HG03159 (cell line): ENCODE data around the gene MLLT10.

Experiments
- ATAC-seq: cut with Tn5 transposase; IDR thresholded peaks from one replicate; pipeline ENCODE4 v1.9.1; 2021; ENCODE audit warnings: mild to moderate bottlenecking, moderate library complexity; ENCODE audit not compliant: unreplicated experiment

MLLT10 gene

DNA sequence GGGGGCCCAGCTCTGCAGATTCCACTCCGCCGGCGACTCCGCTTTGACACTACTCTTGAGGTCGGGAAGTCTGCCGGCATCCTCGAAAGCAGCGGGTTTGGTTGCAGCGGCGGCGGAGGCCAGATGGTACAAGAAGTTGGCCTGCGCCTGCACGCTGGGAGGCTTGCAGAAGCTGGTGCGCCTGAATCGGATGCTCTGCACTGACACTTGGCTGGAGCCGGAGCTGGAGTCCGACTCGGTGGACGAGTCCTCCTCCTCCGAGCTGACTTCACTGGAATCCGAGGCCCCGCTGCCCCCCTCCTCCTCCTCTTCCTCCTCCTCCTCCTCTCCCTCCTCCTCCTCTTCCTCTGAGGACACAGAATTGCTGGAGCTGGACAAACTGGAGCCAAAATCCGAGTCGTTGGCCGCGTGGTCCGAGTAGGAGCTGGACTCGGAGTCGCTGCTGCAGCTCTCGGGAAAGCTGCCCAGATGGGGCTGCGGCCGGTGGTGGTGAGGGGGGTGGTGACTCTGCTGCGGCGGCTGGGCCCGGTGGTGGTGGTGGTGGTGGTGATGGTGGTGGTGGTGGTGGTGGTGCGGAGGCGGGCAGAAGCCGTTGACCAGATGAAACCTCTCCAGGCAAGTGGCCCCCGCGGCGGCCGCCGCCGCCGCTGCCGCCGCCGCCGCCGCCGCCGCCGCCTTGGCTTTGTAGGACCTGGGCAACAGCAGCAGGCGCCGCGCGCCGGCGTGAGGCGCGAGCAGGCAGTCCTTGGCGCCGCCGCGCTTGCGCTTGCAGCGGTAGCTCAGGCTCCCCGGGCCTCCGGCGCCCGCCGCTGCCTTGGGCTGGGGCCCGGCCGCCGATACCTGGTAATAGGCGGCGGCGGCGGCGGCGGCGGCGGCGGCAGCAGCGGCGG, 17.5 kb upstream of the MLLT10 start:
- ATAC-seq = peak; percentile 56

DNA sequence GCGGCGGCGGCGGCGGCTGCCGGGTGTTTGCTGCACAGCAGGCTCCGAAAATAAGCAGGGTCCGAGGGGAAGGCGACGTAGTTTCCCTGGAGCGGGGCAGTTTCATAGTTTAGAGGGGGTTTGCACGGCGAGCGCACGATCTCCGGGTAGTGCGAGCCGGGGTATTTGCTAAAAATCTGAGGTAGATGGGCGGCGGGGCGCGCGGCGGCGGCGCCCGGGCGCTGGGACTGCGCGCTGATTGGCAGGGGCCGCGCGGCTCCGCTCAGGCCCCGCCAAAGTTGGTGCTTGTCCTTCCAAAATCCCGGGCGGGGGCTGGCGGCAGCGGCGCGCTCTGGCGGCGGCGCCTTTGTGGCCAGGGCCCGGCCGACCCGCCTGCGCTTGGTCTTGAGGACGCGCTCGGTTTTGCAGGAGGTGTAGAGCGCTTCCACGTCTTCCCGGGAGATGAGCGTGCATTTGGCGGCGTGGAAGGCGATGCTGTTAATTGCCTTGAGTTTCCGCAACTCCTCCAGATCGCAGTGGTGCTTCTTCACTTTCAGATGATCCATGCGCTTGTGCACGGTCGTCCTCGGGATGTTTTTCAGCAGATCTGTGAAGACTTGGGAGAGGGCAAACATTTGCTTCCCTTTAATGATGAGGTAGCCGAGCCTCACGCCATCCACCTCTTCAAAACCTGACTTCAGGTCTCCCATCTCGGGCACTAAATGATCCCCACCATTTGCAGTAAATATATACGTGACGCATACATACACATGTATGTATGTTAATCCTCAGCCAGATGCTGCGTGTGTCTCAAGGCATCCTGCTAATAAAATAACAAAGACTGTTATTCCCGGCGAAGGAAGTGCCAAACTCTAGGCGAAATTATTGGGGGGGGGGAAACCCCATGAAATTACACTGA, 16.6 kb upstream of the MLLT10 start:
- peak; percentile 65 for ATAC-seq

DNA sequence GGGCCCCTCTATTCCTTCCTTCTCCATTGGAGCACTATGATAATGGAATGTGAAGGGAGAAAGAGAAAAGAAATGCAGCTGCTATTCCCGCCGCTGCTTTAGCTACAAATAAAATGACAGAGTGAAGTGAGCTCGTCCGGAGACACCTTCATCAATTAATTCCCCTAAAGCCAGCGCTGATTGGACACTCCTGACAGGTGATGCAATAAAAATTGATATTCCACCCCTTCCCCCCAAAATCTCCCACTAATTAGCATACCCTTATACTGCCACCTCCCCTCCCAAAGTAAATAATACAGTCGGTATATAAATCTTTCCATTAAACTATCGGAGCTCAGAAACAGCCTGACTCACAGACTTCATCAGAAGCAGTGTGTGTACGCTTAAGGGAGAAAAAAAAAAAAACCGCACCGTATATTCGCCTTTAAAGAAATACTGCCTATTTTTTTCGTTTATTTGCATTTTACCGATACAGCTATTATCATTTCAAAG, 15.8 kb upstream of the MLLT10 start:
- no peak for ATAC-seq

DNA sequence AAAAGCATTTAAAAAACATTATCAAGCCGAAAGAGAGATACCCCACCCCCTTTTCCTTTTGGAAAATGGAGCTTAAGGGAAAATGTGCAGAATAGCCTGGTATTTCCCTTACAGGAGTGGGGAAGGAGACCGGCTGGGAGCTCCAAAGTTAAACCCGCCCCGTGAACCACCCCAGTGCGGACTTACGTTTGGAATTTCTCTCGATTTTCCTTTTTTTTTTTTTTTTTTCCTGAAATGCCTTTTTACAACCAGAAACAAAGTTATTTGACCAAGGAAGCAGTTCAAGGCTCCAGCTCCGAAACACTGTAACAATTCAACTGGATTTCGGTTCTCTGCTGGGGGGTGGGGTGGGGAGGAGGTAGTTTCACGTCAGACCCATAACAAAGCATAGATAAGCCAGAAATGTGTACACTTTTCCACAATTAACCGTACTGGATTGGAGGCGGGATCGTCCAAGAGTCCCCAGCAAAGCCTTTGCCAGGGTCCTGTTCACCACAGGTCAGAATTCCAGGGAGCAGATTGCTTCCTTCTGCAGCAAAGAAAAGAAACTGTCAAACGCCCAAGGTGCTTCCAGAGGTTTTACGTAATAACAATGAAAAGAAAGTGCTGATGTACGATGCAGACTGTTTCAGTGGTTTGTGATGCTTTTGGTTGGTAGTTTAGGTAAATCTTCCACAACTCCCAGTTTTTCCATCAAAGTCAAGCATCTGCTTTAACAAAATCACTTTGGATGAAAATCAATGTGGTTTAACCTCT, 15.2 kb upstream of the MLLT10 start:
- ATAC-seq = no peak

DNA sequence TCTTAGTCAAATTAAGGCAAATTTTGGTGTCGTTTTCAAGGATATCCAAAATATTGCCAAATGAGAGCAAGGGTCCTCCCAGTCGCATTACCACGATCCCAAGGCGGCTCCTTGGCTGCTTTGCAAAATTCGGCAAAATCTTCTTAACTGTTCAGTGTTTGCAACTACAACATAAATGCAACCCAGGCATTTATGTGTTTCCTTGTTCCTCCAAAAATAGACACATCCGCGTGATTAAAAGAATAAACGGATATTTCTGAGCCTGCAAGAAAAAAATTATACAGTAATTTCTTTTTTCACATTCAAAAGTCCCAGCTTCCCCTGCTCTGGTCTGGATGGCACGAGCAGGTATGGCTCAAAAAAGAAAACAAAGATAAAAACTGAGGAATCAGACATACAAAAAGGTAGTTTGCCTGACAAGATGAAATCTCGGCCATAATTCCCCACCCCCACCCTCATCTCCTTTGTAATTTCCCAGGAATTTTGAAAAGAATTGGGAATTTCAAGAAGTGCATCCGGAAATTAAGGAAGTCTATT, 14.6 kb upstream of the MLLT10 start:
- no peak for ATAC-seq

DNA sequence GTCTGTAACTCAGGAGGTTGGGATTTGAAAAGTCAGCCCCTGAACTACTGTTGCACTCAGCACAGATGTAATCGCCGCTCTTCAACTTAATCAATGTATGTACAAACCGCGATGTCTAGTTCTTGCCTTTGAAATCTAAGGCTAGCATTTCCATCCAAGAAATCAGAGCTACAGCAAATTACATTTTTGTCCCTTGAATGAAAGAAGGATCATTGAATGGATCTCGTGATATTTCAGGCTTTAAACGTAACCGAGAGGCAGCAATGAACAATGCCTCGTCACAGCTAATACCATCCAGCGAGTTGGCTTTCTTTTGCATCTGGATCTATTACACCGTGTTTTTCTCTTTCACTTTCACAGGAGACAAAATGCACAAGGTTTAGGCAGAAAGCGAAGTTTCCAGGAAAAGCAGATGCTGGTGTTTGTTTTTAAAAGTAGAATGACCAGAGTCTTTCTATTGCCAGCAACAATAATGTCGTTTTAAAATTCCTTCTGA, 14.0 kb upstream of the MLLT10 start:
- peak; percentile 44 for ATAC-seq

DNA sequence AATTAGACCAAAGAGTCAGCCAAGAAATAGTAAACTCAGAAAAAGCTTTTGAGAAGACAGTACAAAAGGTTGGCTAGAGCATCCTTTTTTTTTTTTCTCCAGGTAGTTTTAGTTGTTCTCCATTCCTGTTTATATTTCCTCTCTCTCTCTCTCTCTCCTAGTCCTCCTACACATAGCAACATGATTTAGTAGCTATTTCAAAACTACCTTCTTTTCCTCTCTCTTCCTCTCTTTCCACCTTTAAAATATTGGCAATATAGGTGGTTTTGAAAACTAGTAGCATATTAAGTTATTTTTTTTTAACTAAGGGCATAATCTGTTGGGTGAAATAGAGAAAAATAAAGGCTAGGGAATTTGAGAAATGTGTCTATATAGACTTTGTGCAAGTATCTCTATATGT, 13.5 kb upstream of the MLLT10 start:
- no peak for ATAC-seq

DNA sequence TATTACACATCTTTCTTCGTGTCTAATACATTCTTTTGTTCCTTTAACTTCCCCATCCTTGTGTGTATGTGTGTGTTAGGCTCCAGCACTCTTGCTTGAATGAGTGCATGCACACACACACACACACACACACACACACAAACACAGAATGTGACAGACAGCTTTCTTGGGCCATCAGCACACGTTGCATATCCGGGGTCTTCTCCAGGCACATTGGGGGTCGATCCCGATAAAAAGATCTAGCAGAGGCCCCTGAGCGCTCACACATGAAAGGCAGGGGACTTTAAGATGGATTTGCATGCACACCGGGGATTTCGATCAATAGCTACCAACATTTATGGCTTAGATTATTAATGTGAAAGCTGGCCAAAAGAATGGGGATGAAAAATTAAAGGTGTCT, 13.1 kb upstream of the MLLT10 start:
- ATAC-seq = no peak

DNA sequence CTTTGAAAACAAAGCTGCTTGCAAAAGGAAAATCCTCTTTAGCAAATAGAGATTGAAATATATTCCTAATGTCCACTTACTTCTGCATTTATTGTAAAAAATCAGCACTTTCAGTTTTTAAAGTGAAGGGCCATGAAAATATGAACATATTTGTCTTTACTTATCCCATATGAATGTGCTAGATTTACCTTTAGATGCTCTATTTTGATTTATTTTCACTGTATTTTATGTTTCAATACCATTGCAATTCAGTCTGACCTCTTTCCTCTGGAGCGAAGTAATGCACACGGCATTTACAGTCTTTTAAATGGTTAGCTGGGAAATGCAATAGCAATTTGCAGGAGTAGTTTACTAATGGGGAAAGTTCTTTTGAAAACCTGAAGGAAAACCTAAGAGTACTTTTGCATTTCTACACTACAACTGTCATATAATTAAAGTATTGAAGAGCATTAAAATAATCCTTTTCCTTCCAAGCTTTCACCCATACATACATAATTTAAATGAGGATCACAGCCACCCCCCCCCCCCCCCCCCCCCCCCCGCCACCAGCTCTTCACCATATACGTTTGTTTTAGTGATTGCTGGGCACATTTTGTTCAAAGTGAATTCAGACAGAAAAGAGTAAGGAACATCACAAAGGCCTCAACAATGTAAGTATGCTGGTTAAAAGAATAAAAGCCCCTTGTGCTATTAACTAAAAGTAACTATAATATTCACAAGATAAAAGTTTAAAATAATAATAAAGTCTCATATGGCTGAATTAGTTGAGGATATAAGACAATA, 12.1 kb upstream of the MLLT10 start:
- ATAC-seq = no peak

DNA sequence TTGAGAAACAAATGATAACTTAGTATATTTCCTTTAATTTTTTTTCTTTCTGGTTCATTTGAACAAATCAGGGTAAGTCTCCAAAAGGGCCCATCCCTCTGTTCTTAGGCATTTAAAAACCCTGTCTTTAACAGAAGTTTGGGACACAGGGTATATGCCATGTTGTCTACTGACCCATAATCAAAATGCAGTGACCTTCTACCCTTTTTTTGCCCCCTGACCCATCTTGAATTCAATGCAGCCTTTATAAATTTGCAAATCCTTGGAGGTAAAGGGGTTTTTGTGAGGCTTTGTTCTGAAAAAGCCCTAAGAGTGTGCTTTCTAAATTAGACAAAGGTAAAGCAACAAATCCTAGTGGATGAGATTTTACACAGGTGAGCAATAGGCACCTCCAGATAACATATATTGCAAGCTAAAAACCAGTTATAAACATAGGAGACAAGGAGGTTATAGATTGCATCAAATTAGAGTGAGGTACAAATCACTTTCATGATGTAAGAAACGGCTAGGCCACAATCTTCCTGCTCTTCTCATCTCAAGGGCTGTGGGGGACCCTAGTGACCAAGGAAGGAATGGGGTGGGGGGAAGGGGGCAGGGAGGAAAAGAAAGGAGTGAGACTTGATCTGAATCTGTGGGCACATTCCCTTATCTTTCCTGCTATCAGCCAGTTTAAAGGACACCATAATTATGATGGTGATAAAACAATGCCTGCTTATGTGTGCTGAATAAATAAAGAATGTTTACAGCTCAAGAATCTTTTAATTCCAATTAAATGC, 11.2 kb upstream of the MLLT10 start:
- ATAC-seq = no peak

DNA sequence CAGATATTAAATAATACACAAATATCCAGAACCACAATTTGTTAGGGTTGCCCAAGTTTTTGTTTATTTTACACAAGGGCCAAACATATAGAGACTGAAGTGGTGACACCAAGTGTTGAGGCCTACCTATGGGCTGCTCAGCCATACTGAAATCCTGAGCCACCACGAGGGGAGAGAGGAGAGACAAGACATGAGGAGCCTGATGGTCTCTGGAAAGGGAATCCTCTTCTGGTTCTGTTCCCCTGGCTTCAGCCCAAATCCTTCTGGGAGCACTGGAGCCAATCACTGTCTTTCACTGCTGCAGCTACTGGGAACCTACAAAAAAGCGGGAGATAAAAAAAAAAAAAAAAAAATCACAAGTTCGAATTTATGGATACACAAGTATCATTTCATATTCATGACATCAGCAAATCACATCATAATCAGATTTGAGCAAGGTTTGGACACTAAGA, 10.4 kb upstream of the MLLT10 start:
- no peak for ATAC-seq

DNA sequence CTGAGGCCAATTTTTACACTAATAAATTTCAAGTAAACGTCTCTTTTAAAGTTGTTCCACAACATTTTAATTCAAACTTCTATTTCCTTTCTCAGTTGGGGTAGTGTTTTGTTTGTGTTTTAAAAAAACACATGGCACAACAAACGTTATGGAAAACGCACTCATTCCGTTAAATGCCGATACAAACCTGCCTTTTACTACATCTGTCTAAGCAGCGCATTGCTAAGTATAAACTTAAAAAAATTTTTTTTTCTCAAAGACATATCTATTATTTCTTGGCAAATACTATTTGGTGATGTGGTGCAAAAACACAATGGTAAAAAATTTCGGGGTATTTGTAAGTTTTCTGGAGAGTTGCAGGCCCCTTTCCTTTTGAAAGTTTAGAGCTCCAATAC, 9.9 kb upstream of the MLLT10 start:
- ATAC-seq = no peak

DNA sequence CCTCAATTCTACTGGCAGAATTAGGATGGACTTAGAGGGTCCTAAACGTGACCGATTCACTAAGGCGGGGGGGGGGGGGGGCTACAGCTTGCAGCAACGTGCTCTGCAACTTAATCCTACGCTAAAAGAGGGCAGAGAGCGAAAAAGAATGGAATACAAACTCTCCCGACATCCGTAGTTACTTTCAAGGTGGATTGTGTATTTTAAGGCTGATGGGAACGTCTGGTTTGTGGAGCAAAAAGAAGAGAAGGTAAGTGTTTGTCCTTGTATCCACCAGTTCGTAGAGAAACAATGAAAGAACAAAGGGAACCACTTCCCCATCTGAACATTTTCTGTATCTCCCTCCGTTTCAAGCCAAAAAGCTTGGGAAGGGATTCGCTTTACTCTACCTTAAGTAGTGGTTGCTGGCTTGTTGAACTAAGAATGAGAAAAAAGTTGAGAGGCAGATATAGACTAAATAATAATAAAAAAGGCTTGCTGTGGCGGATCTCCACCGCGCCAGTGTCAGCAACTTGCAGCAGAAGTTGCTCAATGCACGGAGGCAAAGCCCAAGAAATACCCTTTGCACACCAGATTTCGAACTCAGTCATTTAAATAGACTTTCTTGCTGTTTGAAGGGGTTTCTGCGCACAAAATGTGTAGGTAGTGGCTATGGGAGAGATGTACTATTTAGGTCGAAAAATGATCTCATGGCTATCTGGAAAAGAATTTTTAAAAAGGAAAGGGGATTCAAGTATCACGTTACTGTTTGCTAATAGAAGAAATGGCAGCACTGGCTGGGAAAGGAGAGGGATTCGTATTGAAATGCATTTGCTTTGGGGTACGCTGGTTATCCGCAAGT, 9.3 kb upstream of the MLLT10 start:
- ATAC-seq = no peak

DNA sequence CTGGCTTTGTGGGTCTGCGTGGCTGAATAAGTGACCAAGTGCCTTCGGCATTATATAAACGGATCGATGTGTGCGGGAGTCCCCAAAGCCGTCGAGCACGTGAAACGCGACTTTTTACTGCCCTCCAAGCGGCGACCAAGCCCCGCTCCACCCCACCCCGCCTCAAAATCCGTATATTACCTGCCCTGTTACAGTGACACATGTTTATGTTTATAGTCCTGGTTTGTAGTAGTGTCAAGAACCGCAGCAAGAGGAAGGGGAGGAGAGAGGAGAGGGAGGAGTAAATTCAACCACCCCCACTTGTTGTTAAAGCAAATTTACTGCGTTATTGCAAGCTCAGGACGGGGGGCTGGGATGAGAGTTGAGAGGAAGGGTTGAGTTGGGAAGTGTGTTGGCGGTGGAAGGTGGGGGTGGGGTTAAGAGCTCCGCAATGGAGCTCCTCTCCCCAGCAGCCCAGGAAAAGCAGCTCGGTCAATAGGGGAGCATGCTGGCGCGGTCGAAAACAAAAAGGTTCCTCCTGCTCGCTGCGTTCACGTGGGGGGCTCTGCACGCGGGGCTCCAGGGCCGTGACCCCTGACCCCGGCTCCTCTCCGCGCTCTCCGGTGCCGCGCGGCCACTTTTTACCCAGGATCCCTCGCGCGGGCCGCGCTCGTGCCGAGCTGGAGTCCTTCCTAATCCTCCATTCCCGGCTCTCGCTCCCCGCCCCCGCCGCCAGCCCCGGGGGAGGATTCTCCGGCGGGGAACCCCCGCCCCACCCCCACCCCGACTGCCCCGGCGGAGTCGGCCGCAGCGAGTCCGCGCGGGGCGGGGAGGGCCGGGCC, 8.5 kb upstream of the MLLT10 start, which contains the start of gene SKIDA1:
Gene SKIDA1, minus strand, starts transcription at position 316 of the 821 bp plus-strand sequence. CDS start 7,860 bp downstream, outside the sequence.
- ATAC-seq = peak; percentile 41

DNA sequence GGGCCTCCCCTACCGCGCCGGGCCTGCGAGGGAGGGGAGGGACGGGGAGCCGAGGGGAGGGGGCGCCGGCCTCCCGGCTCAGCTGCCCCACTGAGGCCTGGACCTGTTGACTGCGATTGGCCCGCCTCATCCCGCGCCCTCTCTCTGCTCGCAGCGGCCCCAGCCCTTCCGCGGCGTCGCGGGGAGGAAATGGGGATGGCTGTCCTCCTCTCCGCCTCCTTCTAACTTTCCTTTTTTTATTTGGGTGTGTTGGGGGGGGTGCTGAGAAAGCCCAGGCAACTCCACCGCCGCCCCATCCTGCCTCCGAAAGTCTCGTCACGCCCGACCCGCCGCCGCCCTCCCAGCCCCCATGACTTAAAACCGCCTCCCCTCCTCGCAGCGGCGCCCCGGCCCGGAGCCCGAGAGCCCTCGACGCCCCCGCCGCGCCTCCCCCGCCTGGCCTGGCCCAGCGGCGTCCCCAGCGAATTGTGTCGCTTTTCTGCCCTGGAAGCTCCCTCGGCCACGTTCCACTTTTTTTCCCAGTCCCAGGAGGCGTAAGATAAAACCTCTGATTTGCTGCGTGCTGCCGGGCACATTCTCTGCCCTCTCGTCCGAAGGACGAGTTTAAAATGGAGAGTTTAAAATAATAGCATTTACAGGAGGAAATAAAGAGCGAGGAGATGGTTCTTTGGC, 7.7 kb upstream of the MLLT10 start:
- peak; percentile 22 for ATAC-seq

DNA sequence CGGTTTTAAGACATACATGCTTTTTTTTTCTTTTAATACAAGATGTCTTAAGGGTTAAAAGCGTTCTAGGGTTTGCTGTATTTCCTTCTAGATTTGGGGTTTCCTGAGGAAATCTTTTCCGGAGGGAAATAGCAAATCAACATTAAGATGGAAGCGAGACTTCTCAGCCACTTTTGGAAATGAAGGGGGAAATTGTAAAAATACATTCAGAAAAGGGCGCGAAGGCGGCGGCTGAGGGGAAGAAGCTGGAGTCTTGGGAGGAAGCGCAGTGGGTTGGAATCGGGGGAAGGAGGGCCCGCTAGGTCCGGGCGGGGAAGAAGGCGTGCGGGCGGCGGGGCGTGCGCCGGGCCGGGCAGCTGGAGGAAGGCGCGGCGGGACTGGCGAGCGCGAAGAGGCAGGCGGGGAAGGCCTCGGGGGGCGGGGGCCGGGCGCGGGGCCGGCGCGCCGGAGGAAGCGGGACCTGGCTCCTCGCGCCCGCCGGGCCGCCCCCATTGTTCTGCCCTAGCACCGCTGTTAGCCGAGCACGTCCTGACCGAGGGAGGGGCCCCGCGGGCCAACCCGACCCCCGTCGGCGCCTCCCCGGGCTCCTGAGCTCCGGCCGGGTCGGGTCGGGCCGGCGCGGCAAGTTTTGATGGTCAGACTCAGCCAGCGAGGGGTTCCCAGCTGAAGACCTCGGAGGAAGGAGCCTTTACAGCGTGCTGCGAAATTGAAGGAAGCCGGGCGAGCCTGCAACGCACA, 7.0 kb upstream of the MLLT10 start:
- peak; percentile 28 for ATAC-seq
